HCT116 (cell line): ENCODE results near the gene MBTD1. TPM values are rescaled to one million over a fixed set of nuclear protein-coding genes. Genes with fewer than 3 reads are reported as not detected.

Source experiments
- ATAC-seq: fragments of 200-7000 bp; cut with Tn5 transposase; 2 replicates; pipeline ENCODE4 v1.9.1; 2020; ENCODE audit warnings: mild to moderate bottlenecking, moderate library complexity
- BruUV-seq: library from RNA; stranded (reverse); fragments of 400-500 nt; replicated peaks from 2 replicates; lab custom pipeline; 2021; lab: Mats Ljungman, UMichigan
- CTCF ChIA-PET: fragments of 300-600 bp; sonication (Branson Sonifier 250); formaldehyde crosslinking; loops from one replicate; lab custom pipeline; 2021; ENCODE audit warnings: antibody characterized with exemption; lab: Charles Lee
- POLR2A ChIA-PET: fragments of 300-600, 350-600 bp; sonication (Branson Sonifier 250); formaldehyde crosslinking; loops from one replicate; lab custom pipeline; 2021; ENCODE audit warnings: antibody characterized with exemption; lab: Charles Lee
- RAD21 ChIA-PET, 2 experiments: fragments of 300-600 bp; sonication (Branson Sonifier 250); formaldehyde crosslinking; loops; one replicate each; lab custom pipeline; 2023; ENCODE audit warnings: low total read pairs in 2 of 2; ENCODE audit not compliant: uncharacterized antibody in 2 of 2, unreplicated experiment in 2 of 2, low non-redundant PET in 1 of 2; lab: Charles Lee
- DNase-seq: peaks from one replicate; pipeline ENCODE4 v3.0.0-alpha.2; 2010; ENCODE audit warnings: low read depth, low spot score
- H2AFZ ChIP-seq: fragments of 200-600 bp; shearing (Covaris generic), sonication (generic); 2 replicates; pipeline ENCODE4 v1.6.1; 2017; ENCODE audit warnings: low read depth, mixed run types, mixed read lengths, antibody characterized with exemption, low read length; ENCODE audit not compliant: poor library complexity, severe bottlenecking
- H3K27ac ChIP-seq: 2 replicates; pipeline ENCODE4 v1.5.1; 2012; ENCODE audit warnings: low read depth, low read length
- H3K27me3 ChIP-seq: fragments of 200-600 bp; sonication (generic); 2 replicates; pipeline ENCODE4 v1.6.1; 2016; ENCODE audit warnings: mixed run types, low read length, mixed read lengths; ENCODE audit not compliant: insufficient read depth
- H3K36me3 ChIP-seq, 2 experiments: fragments of 200-500 bp in 1 of 2; fragments of 200-600 bp in 1 of 2; sonication (Bioruptor generic) in 1 of 2; sonication (generic) in 1 of 2; 2 replicates each; pipeline versions ENCODE4 v1.5.1 to v1.6.1; 2014 to 2016; ENCODE audit warnings: low read length in 2 of 2, inconsistent platforms in 1 of 2, mixed read lengths in 1 of 2, mixed run types in 1 of 2; ENCODE audit not compliant: insufficient read depth in 2 of 2, control insufficient read depth in 1 of 2
- H3K4me1 ChIP-seq, 2 experiments: fragments of 200-600 bp in 1 of 2; sonication (generic) in 1 of 2; 2 replicates each; pipeline versions ENCODE4 v1.5.1 to v1.6.1; 2012 to 2017; ENCODE audit warnings: low read length in 2 of 2, inconsistent platforms in 1 of 2, mild to moderate bottlenecking in 1 of 2, mixed read lengths in 1 of 2, mixed run types in 1 of 2, moderate library complexity in 1 of 2; ENCODE audit not compliant: insufficient read depth in 2 of 2, control insufficient read depth in 1 of 2
- H3K4me2 ChIP-seq: fragments of 200-600 bp; sonication (generic); 2 replicates; pipeline ENCODE4 v1.6.1; 2017; ENCODE audit warnings: mixed run types, low read length, mixed read lengths
- H3K4me3 ChIP-seq, 2 experiments: fragments of 200-600 bp in 1 of 2; sonication (generic) in 1 of 2; replicated peaks in 1 of 2; 2 replicates each; pipeline ENCODE4 v1.5.1; 2011 to 2016; ENCODE audit warnings: low read length in 2 of 2, control low read depth in 1 of 2, low read depth in 1 of 2, mild to moderate bottlenecking in 1 of 2, mixed read lengths in 1 of 2, mixed run types in 1 of 2
- H3K79me2 ChIP-seq: fragments of 200-600 bp; sonication (generic); 2 replicates; pipeline ENCODE4 v1.6.1; 2017; ENCODE audit warnings: mild to moderate bottlenecking, mixed run types, low read length, moderate library complexity, mixed read lengths; ENCODE audit not compliant: insufficient read depth
- H3K9ac ChIP-seq: fragments of 200-600 bp; sonication (generic); 2 replicates; pipeline ENCODE4 v1.6.1; 2016; ENCODE audit warnings: low read length, mixed read lengths
- H3K9me2 ChIP-seq: fragments of 200-600 bp; sonication (generic), shearing (Covaris generic); 2 replicates; pipeline ENCODE4 v1.6.1; 2017; ENCODE audit warnings: mixed run types, mild to moderate bottlenecking, moderate library complexity; ENCODE audit not compliant: insufficient read depth
- H3K9me3 ChIP-seq, 2 experiments: fragments of 200-500 bp in 1 of 2; fragments of 200-600 bp in 1 of 2; sonication (Bioruptor generic) in 1 of 2; sonication (generic) in 1 of 2; 2 replicates each; pipeline ENCODE4 v1.6.1; 2014 to 2017; ENCODE audit warnings: low read length in 2 of 2, mixed read lengths in 2 of 2, inconsistent platforms in 1 of 2, low read depth in 1 of 2, mild to moderate bottlenecking in 1 of 2, mixed run types in 1 of 2, moderate library complexity in 1 of 2; ENCODE audit not compliant: control insufficient read depth in 1 of 2, insufficient read depth in 1 of 2
- H4K20me1 ChIP-seq: fragments of 200-600 bp; sonication (generic), shearing (Covaris generic); 2 replicates; pipeline ENCODE4 v1.6.1; 2017; ENCODE audit warnings: mixed run types, mild to moderate bottlenecking, moderate library complexity; ENCODE audit not compliant: insufficient read depth
- POLR2AphosphoS5 ChIP-seq: IDR thresholded peaks from 2 replicates; pipeline ENCODE4 v1.6.1; 2011; ENCODE audit warnings: mild to moderate bottlenecking, low read depth, low read length, moderate library complexity
- RAD21 ChIP-seq: IDR thresholded peaks from 2 replicates; pipeline ENCODE4 v1.6.1; 2012; ENCODE audit warnings: low read depth, mild to moderate bottlenecking
- SIN3A ChIP-seq: IDR thresholded peaks from 2 replicates; pipeline ENCODE4 v1.6.1; 2012; ENCODE audit warnings: low read depth
- ZBTB33 ChIP-seq: IDR thresholded peaks from 2 replicates; pipeline ENCODE4 v1.6.1; 2011; ENCODE audit warnings: mild to moderate bottlenecking, low read length, moderate library complexity; ENCODE audit not compliant: insufficient replicate concordance; ENCODE audit errors: extremely low read depth
- intact Hi-C: fragments of 100-400 bp; cut with micrococcal nuclease; formaldehyde crosslinking; loops from 2 replicates; pipeline ENCODE4 v1.10.0; 2022
- total RNA-seq: library from RNA; stranded (reverse); gene quantifications from one replicate; pipeline ENCODE4 v1.2.1, GENCODE V29; 2021; ENCODE audit not compliant: unreplicated experiment
- TF ChIP-seq, protein P1 (sequence below): IDR thresholded peaks from 2 replicates; pipeline ENCODE4 v1.6.1; 2012; ENCODE audit warnings: low read depth
- TF ChIP-seq, protein P2 (sequence below), 3 experiments: fragments of 200-600 bp in 1 of 3; sonication (generic) in 1 of 3; IDR thresholded peaks in 2 of 3; conservative IDR thresholded peaks in 1 of 3; 2 replicates each; pipeline ENCODE4 v1.5.1; 2012 to 2017; ENCODE audit warnings: low read depth in 2 of 3, low read length in 2 of 3, antibody characterized with exemption in 1 of 3, borderline replicate concordance in 1 of 3, control low read depth in 1 of 3, mild to moderate bottlenecking in 1 of 3, mixed read lengths in 1 of 3, mixed run types in 1 of 3, moderate library complexity in 1 of 3; ENCODE audit not compliant: insufficient read depth in 1 of 3

The MBTD1 gene
- total RNA-seq, 1 experiment from 2014 or later: 27.3 TPM

DNA sequence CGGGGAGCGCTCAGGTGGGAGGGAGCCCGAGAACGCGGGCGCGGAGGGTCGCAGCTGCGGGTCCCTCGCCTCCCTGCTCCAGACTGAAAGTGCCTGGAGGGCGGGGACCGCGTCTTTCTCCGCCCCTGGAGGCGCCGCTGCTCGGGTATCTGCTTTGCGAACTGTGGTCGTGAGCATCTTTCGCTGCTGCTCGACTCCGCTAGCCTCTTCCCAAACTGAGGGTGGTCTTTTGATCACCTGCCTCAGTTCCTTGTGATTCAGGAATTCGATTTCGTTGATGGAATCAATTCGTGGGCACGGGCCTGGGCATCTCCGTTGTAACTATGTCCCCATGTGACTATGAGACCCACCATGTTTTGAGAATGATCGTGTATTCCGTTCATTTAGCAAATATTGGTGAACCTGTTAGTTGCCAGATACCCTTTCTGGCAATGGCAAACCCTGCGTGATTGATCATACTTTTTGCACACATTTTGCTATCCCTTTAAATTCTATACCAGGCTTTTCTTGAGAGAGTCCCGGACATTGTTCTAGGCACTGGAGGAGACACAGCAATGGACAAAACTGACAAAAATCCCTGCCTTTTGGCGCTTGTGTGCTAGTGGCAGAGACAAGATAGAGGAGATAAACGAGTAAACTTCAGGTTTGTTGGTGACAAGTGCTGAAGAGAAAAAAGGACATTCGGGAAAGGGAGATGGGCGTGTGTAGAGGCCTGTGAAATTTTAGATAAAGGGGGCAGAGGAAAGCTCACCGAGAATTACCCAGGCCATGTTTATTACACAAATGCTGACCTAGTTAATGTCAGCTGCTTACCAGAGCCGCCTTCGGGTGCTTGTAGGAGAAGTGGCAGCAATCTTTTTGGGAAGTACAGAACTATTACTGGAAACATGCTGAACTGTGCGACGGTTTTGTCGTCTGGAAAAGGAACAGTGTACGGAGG, 1.4 kb upstream of the MBTD1 start:
- intact Hi-C loops: no loop called here
- Histone ChIP-seq H3K79me2 (peaks cover 96% of the 10 kb centered on the region), H3K4me3 (peak overlapping the region; percentile 89 to 91), H3K27ac (peak overlapping the region; percentile 97), H3K9me2 (no peaks in the 10 kb centered on the region), H3K4me1 (peaks cover 22 to 33% of the 10 kb centered on the region in 2 experiments), H3K27me3 (no peaks in the 10 kb centered on the region), H3K4me2 (peak overlapping the region; percentile 88), H3K9me3 (no peaks in the 10 kb centered on the region), H4K20me1 (peaks cover 20% of the 10 kb centered on the region; the same call in 1 of the 2 replicates), H2AFZ (no peak overlapping the region), H3K9ac (peak overlapping the region; percentile 90), H3K36me3 (peaks cover 24 to 27% of the 10 kb centered on the region in 2 experiments; a peak in 3 of 4 replicates)
- TF ChIP-seq, protein P1, sequence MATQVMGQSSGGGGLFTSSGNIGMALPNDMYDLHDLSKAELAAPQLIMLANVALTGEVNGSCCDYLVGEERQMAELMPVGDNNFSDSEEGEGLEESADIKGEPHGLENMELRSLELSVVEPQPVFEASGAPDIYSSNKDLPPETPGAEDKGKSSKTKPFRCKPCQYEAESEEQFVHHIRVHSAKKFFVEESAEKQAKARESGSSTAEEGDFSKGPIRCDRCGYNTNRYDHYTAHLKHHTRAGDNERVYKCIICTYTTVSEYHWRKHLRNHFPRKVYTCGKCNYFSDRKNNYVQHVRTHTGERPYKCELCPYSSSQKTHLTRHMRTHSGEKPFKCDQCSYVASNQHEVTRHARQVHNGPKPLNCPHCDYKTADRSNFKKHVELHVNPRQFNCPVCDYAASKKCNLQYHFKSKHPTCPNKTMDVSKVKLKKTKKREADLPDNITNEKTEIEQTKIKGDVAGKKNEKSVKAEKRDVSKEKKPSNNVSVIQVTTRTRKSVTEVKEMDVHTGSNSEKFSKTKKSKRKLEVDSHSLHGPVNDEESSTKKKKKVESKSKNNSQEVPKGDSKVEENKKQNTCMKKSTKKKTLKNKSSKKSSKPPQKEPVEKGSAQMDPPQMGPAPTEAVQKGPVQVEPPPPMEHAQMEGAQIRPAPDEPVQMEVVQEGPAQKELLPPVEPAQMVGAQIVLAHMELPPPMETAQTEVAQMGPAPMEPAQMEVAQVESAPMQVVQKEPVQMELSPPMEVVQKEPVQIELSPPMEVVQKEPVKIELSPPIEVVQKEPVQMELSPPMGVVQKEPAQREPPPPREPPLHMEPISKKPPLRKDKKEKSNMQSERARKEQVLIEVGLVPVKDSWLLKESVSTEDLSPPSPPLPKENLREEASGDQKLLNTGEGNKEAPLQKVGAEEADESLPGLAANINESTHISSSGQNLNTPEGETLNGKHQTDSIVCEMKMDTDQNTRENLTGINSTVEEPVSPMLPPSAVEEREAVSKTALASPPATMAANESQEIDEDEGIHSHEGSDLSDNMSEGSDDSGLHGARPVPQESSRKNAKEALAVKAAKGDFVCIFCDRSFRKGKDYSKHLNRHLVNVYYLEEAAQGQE: no peak
- TF ChIP-seq SIN3A (0 out of 2 replicates have a peak, but pooled peaks have one; percentile 11), ZBTB33 (no peak), RAD21 (no peak), POLR2AphosphoS5 (0 out of 2 replicates have a peak, but pooled peaks have one; percentile 16)
- TF ChIP-seq, protein P2, sequence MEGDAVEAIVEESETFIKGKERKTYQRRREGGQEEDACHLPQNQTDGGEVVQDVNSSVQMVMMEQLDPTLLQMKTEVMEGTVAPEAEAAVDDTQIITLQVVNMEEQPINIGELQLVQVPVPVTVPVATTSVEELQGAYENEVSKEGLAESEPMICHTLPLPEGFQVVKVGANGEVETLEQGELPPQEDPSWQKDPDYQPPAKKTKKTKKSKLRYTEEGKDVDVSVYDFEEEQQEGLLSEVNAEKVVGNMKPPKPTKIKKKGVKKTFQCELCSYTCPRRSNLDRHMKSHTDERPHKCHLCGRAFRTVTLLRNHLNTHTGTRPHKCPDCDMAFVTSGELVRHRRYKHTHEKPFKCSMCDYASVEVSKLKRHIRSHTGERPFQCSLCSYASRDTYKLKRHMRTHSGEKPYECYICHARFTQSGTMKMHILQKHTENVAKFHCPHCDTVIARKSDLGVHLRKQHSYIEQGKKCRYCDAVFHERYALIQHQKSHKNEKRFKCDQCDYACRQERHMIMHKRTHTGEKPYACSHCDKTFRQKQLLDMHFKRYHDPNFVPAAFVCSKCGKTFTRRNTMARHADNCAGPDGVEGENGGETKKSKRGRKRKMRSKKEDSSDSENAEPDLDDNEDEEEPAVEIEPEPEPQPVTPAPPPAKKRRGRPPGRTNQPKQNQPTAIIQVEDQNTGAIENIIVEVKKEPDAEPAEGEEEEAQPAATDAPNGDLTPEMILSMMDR (IDR thresholded peaks at IDR 0.05 in 2 of 3, conservative IDR thresholded peaks at IDR 0.05 in 1 of 3; ENCODE audit: borderline replicate concordance in 1 of 3, insufficient read depth in 1 of 3, low read depth in 2 of 3, low read length in 2 of 3): no peak
- TSS peak; percentile 49 for BruUV-seq
- ChIA-PET POLR2A (interaction anchor here (0.8 kb wide), 1 partner anchor 8 kb away, joined by 3 read pairs; no protein-coding TSS in a partner anchor), CTCF (interaction anchor here (0.7 kb wide), 1 partner anchor 16 kb away, joined by 3 read pairs; no protein-coding TSS in a partner anchor), RAD21 (no interaction called here)
- DNase-seq: no peak
- ATAC-seq: no peak; the same call in 1 of the 2 replicates
